ENCODE data around the gene FEM1C.

DNA sequence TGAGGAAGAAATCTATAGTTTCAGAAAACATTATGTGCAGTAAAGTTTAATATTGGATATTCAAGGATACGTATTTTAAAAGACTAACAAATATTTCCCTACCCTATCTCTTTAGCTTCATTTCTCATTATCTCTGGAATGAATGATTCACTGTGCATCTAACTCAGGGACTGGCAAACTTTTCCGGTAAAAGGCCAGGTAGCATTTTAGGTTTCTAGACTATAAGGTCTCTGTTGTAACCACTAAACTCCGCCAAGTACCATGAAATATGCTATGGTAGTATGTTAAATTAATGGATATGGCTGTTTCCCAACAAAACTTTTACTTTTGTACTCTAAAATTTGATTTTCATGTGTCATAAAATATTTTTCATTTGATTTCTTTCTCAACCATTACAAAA lies 13.2 kb downstream of the FEM1C start:
- TF ChIP-seq CTCF (IDR thresholded peaks at IDR 0.05): no peak
- no peak for TF ChIP-seq EP300 (IDR thresholded peaks at IDR 0.05)
- no peak for TF ChIP-seq POLR2AphosphoS5 (IDR thresholded peaks at IDR 0.05)
